ENCODE data around the gene VMAC. TPM values are rescaled to one million over a fixed set of nuclear protein-coding genes. Genes with fewer than 3 reads are reported as not detected.
A peak's percentile ranks its signal among the peaks of the same experiment; 100 is the strongest.

VMAC gene
- total and polyA plus RNA-seq, 2 donors (not counting 3 experiments of a cell fraction or from before 2014, with no cell fraction given) = 4.7 to 6.9 TPM

DNA sequence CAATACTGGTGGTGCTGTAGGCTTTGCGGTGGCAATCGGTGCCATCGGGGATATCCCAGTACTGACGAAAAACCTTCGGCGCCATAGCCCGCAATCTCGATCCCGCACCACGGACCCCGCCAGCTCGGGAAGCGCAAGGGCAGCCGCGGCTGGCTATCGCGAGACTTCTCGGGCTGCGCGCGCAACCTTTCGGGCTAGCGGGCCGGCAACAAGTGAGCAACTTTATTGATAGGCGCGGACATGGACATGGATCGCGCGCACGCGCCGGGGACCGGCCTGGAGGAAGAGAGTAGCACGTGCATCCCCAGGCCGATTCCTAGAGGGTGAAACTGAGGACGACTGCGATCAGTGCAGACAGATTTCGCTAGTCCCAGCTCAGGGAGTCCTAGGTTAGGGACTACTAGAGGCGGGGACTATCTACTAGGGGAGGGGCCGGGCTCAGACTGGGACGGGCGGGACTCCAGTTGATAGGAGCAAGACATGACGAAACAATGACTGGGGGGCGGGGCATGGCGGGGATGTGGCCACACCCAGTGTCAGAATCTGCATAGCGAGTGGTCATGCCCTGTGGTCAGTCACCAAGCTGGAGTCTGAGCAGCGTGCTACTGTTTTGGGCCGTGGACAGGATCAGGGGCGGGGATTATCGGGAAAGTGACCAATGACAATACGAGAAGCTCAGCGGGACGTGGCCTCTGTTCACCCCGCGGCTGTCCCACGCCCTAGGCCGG is 884 bp upstream of the VMAC start, which contains the start of gene NDUFA11:
NDUFA11 (minus strand) TSS at position 167 of the 728 bp plus-strand sequence; CDS start at position 85, 82 bp downstream.
- H3K9me1 ChIP-seq (replicated peaks; ENCODE audit: control insufficient read depth, extremely low read depth, insufficient read depth, low read length) = no peaks in the 10 kb centered on the region
- peak within 1 kb of the TSS; percentile 32 for H3K4me2 ChIP-seq (ENCODE audit: insufficient read depth, low read length)
- TF ChIP-seq POLR2A (IDR thresholded peaks at IDR 0.05; ENCODE audit: low read depth, low read length) = peak; percentile 70
- TF ChIP-seq, protein P1, sequence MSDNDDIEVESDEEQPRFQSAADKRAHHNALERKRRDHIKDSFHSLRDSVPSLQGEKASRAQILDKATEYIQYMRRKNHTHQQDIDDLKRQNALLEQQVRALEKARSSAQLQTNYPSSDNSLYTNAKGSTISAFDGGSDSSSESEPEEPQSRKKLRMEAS (IDR thresholded peaks at IDR 0.05; ENCODE audit: insufficient read depth, insufficient read length) = peak; percentile 73
- TF ChIP-seq MYC (IDR thresholded peaks at IDR 0.05; ENCODE audit: low read depth, low read length) = peak; percentile 86
- TF ChIP-seq GATA2 (IDR thresholded peaks at IDR 0.05; ENCODE audit: insufficient read depth, insufficient read length, low read depth, low read length) = no peak
- TF ChIP-seq POLR2AphosphoS5 (IDR thresholded peaks at IDR 0.05; ENCODE audit: insufficient read depth, low read depth, low read length) = peak; percentile 78
- no peak for TF ChIP-seq EZH2 (IDR thresholded peaks at IDR 0.05; ENCODE audit: borderline replicate concordance, low read depth, low read length, severe bottlenecking)
- POLR2A ChIA-PET = interaction anchor here (0.5 to 3.0 kb wide), 7 partner anchors 32 to 594 kb away, joined by 3 to 14 read pairs (median 3); partner anchors contain the start of genes RPL36, SAFB and SAFB2
- H3K4me3 ChIP-seq (replicated peaks in 1 of 3; ENCODE audit: insufficient read depth in 1 of 3, low read depth in 1 of 3, low read length in 3 of 3) = peak within 1 kb of the TSS; percentile 45 to 89 (median 86)
- H3K9me3 ChIP-seq (replicated peaks; ENCODE audit: control insufficient read depth, insufficient read depth, low read length) = no peaks in the 10 kb centered on the region
- DNase-seq (ENCODE audit: low read depth, low spot score) = peak; percentile 99
- H2AFZ ChIP-seq (ENCODE audit: low read depth, low read length) = peak within 1 kb of the TSS; percentile 69
- H3K4me1 ChIP-seq (ENCODE audit: control insufficient read depth, extremely low read depth, insufficient read depth, low read length) = peaks cover 8% of the 10 kb centered on the region
- no peaks in the 10 kb centered on the region for H4K20me1 ChIP-seq (replicated peaks; ENCODE audit: control insufficient read depth, extremely low read depth, insufficient read depth, low read length)
- peaks cover 0 to 2% of the 10 kb centered on the region in 2 experiments for H3K36me3 ChIP-seq (ENCODE audit: control insufficient read depth in 2 of 2, extremely low read depth in 1 of 2, insufficient read depth in 2 of 2, low read length in 2 of 2)
- intact Hi-C loops (cut with micrococcal nuclease) = loop anchor here (1.0 to 10.0 kb wide), 7 partner anchors 59 to 211 kb away; partner anchors contain the start of genes CATSPERD, DUS3L, LONP1 and RANBP3
- no peak for FAIRE-seq
- H3K27me3 ChIP-seq (ENCODE audit: control insufficient read depth in 2 of 2, insufficient read depth in 2 of 2, low read length in 2 of 2) = no peaks in the 10 kb centered on the region
- H3K79me2 ChIP-seq (ENCODE audit: control insufficient read depth, insufficient read depth, low read length) = peaks cover 32% of the 10 kb centered on the region
- BruUV-seq (replicated peaks) = no TSS peak
- dilution Hi-C loops (cut with MboI; ENCODE audit: extremely low pct_ligation_motif_present, low sequenced_read_pairs) = no loop called here
- H3K9ac ChIP-seq (replicated peaks; ENCODE audit: extremely low read depth, insufficient read depth, low read length) = peak within 1 kb of the TSS; percentile 99
- CTCF ChIA-PET = interaction anchor here (0.6 to 3.5 kb wide), 6 partner anchors 31 to 184 kb away, joined by 3 to 37 read pairs (median 5); partner anchors contain the start of genes CATSPERD and LONP1
- peak within 1 kb of the TSS; percentile 90 for H3K27ac ChIP-seq (ENCODE audit: insufficient read depth, low read depth, low read length)
